ENCODE results near the gene CDC42BPB.

DNA sequence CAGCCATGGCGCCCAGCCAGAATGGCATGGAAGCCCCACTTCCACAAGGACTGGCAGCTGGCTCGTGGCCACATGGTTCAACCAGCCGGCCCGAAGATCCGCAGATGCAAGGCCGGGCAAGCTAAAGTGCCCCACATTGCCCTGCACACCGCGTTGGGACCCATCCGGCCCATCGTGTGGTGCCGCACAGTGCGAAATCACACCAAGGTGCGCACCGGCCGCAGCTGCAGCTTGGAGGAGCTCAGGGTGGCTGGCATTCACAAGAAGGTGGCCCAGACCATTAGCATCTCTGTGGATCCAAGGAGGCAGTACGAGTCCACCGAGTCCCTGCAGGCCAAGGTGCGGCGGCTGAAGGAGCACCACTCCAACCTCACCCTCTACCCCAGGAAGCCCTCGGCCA, 15.9 kb downstream of the CDC42BPB start:
- TF ChIP-seq EZH2 (IDR thresholded peaks at IDR 0.05), result no peak
- TF ChIP-seq, protein P1, sequence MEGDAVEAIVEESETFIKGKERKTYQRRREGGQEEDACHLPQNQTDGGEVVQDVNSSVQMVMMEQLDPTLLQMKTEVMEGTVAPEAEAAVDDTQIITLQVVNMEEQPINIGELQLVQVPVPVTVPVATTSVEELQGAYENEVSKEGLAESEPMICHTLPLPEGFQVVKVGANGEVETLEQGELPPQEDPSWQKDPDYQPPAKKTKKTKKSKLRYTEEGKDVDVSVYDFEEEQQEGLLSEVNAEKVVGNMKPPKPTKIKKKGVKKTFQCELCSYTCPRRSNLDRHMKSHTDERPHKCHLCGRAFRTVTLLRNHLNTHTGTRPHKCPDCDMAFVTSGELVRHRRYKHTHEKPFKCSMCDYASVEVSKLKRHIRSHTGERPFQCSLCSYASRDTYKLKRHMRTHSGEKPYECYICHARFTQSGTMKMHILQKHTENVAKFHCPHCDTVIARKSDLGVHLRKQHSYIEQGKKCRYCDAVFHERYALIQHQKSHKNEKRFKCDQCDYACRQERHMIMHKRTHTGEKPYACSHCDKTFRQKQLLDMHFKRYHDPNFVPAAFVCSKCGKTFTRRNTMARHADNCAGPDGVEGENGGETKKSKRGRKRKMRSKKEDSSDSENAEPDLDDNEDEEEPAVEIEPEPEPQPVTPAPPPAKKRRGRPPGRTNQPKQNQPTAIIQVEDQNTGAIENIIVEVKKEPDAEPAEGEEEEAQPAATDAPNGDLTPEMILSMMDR (IDR thresholded peaks at IDR 0.05), result no peak
- TF ChIP-seq EZH2phosphoT487 (IDR thresholded peaks at IDR 0.05), result no peak

Measured in neural progenitor cell (in vitro differentiated cells).